Neural progenitor cell (in vitro differentiated cells): Measurements from ENCODE around the gene MYOCOS. TPM values are rescaled to one million over a fixed set of nuclear protein-coding genes. Genes with fewer than 3 reads are reported as not detected.

ENCODE experiments used
- DNase-seq: peaks from one replicate; pipeline ENCODE4 v3.0.0-alpha.2; 2016; ENCODE audit warnings: low spot score
- H2AFZ ChIP-seq: fragments of 200-600 bp; sonication (generic); replicated peaks from 2 replicates; pipeline ENCODE4 v1.6.1; 2016; ENCODE audit warnings: antibody characterized with exemption
- H3F3A ChIP-seq: fragments of 200-600 bp; sonication (generic); 2 replicates; pipeline ENCODE4 v1.6.1; 2016; ENCODE audit warnings: antibody characterized with exemption, low read depth
- H3K27ac ChIP-seq: fragments of 200-600 bp; sonication (generic); 2 replicates; pipeline ENCODE4 v1.5.1; 2016; ENCODE audit warnings: mild to moderate bottlenecking
- H3K27me3 ChIP-seq: fragments of 200-600 bp; sonication (generic); 2 replicates; pipeline ENCODE4 v1.6.1; 2016; ENCODE audit warnings: mild to moderate bottlenecking, moderate library complexity
- H3K36me3 ChIP-seq: fragments of 200-600 bp; sonication (generic); 2 replicates; pipeline ENCODE4 v1.5.1; 2016
- H3K4me1 ChIP-seq: fragments of 200-600 bp; sonication (generic); 2 replicates; pipeline ENCODE4 v1.6.1; 2016; ENCODE audit warnings: mixed run types
- H3K4me2 ChIP-seq: fragments of 200-600 bp; sonication (generic); 2 replicates; pipeline ENCODE4 v1.6.1; 2016
- H3K4me3 ChIP-seq: fragments of 200-600 bp; sonication (generic); 2 replicates; pipeline ENCODE4 v1.5.1; 2016
- H3K79me2 ChIP-seq: fragments of 200-600 bp; sonication (generic); 2 replicates; pipeline ENCODE4 v1.6.1; 2016; ENCODE audit warnings: low read depth
- H3K9ac ChIP-seq: fragments of 200-600 bp; sonication (generic); 2 replicates; pipeline ENCODE4 v1.6.1; 2016
- H3K9me3 ChIP-seq: fragments of 200-600 bp; sonication (generic); 2 replicates; pipeline ENCODE4 v1.5.1; 2016; ENCODE audit warnings: low read depth
- H4K20me1 ChIP-seq: fragments of 200-600 bp; sonication (generic); 2 replicates; pipeline ENCODE4 v1.6.1; 2016; ENCODE audit warnings: low read depth
- H3K27ac Mint-ChIP-seq: 3 replicates; pipeline ENCODE4 v1.8.0; 2021; ENCODE audit warnings: mixed read lengths
- H3K27me3 Mint-ChIP-seq: 2 replicates; pipeline ENCODE4 v1.8.0; 2022; ENCODE audit warnings: low read depth, mild to moderate bottlenecking, inconsistent platforms, moderate library complexity, mixed read lengths; ENCODE audit not compliant: insufficient read depth
- H3K36me3 Mint-ChIP-seq: 3 replicates; pipeline ENCODE4 v1.8.0; 2021; ENCODE audit warnings: mixed read lengths
- H3K4me1 Mint-ChIP-seq: 3 replicates; pipeline ENCODE4 v1.8.0; 2021; ENCODE audit warnings: mixed read lengths
- H3K4me3 Mint-ChIP-seq: 3 replicates; pipeline ENCODE4 v1.8.0; 2021; ENCODE audit warnings: mild to moderate bottlenecking, moderate library complexity, mixed read lengths
- H3K9me3 Mint-ChIP-seq: 3 replicates; pipeline ENCODE4 v1.8.0; 2020; ENCODE audit warnings: mixed read lengths
- EZH2 ChIP-seq: fragments of 200-600 bp; sonication (generic); IDR thresholded peaks from 2 replicates; pipeline ENCODE4 v1.6.1; 2017; ENCODE audit warnings: antibody characterized with exemption, mild to moderate bottlenecking, moderate library complexity
- EZH2phosphoT487 ChIP-seq: fragments of 200-600 bp; sonication (generic); IDR thresholded peaks from 2 replicates; pipeline ENCODE4 v1.6.1; 2017; ENCODE audit warnings: antibody characterized with exemption
- total RNA-seq: library from RNA; depleted of rRNA; stranded (reverse); fragments of >200 nt; gene quantifications from 2 replicates; pipeline ENCODE4 v1.2.3, GENCODE V29; 2015; ENCODE audit warnings: low replicate concordance
- TF ChIP-seq, protein P1 (sequence below): fragments of 200-600 bp; sonication (generic); IDR thresholded peaks from 2 replicates; pipeline ENCODE4 v1.5.1; 2017; ENCODE audit warnings: antibody characterized with exemption, mild to moderate bottlenecking

Gene MYOCOS
- total RNA-seq, 1 donor from 2014 or later, result not detected

DNA sequence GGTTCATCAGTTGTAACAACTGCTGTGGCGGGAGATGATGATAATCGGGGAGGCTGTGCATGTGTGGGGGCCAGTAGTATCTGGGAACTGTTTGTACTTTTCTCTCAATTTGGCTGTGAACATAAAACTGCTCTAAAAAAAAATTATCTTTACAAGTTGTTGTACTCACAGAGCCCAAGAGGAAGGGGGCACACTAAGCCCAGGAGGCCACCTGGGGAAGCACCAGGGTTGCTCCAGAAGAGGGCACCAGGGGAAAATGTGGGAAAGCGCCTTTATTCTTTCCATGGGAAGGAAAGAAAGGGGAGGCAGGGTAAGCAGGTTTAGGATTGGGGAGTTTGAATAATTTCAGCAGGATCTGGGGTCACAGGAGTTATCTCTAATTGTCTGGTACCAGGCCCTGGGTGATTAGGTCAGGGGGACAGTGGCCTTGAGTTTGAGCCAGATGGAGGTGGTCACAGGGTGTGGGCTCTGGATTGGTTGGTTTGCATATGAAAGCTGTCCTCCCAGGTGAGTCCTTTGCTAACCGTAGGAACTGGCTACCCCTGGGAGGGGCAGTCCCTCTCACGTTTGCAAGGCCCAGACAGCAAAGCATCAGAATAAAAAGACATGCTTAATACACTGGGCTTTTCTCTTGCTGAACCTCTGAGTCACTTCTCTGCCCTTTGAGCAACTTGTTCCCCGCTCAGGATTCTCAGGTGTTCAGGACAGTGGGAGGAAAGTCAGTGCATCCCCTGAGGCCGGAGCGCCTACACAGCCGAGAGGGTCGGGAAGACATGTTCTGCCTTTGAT lies 19.2 kb downstream of the MYOCOS start:
- no peaks in the 10 kb centered on the region for H3K9me3 Mint-ChIP-seq
- no peak overlapping the region for H3K4me2 ChIP-seq
- no peak overlapping the region for H3K4me3 Mint-ChIP-seq
- peaks cover 4% of the 10 kb centered on the region for H3K4me1 ChIP-seq
- H3K79me2 ChIP-seq, result no peaks in the 10 kb centered on the region
- peak overlapping the region; percentile 50 for H2AFZ ChIP-seq
- peaks cover 16% of the 10 kb centered on the region for H3K4me1 Mint-ChIP-seq
- TF ChIP-seq EZH2, result no peak
- no peak for TF ChIP-seq EZH2phosphoT487
- TF ChIP-seq, protein P1, sequence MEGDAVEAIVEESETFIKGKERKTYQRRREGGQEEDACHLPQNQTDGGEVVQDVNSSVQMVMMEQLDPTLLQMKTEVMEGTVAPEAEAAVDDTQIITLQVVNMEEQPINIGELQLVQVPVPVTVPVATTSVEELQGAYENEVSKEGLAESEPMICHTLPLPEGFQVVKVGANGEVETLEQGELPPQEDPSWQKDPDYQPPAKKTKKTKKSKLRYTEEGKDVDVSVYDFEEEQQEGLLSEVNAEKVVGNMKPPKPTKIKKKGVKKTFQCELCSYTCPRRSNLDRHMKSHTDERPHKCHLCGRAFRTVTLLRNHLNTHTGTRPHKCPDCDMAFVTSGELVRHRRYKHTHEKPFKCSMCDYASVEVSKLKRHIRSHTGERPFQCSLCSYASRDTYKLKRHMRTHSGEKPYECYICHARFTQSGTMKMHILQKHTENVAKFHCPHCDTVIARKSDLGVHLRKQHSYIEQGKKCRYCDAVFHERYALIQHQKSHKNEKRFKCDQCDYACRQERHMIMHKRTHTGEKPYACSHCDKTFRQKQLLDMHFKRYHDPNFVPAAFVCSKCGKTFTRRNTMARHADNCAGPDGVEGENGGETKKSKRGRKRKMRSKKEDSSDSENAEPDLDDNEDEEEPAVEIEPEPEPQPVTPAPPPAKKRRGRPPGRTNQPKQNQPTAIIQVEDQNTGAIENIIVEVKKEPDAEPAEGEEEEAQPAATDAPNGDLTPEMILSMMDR, result peak; percentile 19
- no peaks in the 10 kb centered on the region for H3K36me3 ChIP-seq
- H3K4me3 ChIP-seq, result no peak overlapping the region
- H3K9ac ChIP-seq, result no peak overlapping the region
- no peaks in the 10 kb centered on the region for H3K9me3 ChIP-seq
- no peak overlapping the region for H3K27ac ChIP-seq
- peak; percentile 26 for DNase-seq
- H3K36me3 Mint-ChIP-seq, result no peaks in the 10 kb centered on the region
- peak overlapping the region; percentile 88 for H3K27ac Mint-ChIP-seq
- H3K27me3 Mint-ChIP-seq, result no peaks in the 10 kb centered on the region
- no peaks in the 10 kb centered on the region for H3F3A ChIP-seq
- H3K27me3 ChIP-seq, result no peaks in the 10 kb centered on the region
- no peaks in the 10 kb centered on the region for H4K20me1 ChIP-seq

DNA sequence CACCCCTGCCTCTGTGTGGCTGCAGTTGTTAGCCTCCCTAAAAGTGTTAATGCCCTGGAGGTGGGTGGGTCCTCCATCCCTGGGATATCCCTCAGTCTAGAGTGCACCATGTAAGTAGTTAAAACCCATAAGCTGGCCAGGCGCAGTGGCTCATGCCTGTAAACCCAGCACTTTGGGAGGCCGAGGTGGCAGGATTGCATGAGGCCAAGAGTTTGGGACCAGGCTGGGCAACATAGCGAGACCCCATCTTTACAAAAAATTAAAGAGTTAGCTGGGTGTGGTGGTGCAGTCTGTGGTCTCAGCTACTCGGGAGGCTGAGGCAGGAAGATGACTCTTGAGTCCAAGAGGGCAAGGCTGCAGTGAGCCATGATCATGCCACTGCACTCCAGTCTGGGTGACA lies 20.2 kb downstream of the MYOCOS start:
- H3K27ac ChIP-seq, result no peak overlapping the region
- H3K4me3 ChIP-seq, result no peak overlapping the region

DNA sequence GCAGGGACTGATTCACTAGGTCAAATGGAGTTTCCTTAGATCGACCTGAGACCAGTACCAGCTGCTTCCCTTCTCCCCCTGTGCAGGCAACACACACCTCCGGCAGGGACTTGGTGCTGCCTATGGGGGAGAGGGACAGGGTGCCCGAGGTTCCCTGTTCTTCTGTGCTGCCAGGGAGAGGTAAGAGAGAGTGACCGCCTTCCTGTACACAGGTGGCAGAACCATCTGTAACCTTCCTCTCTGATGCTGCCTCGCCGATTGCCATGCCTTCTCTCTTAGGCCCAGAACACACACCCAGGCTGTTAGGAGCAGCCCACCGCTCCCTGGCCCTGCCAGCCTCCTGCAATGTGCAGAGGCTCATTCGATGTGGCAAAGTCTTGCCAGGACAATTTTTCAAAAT lies 21.1 kb downstream of the MYOCOS start:
- Mint-ChIP-seq H3K36me3 (no peaks in the 10 kb centered on the region), H3K27ac (no peak overlapping the region), H3K4me3 (no peak overlapping the region), H3K27me3 (no peaks in the 10 kb centered on the region), H3K9me3 (no peaks in the 10 kb centered on the region), H3K4me1 (peaks cover 10% of the 10 kb centered on the region)
- Histone ChIP-seq H3K27me3 (no peaks in the 10 kb centered on the region), H3K27ac (no peak overlapping the region), H2AFZ (no peak overlapping the region), H3K9ac (no peak overlapping the region), H3K4me3 (no peak overlapping the region), H3F3A (no peaks in the 10 kb centered on the region), H3K36me3 (no peaks in the 10 kb centered on the region), H4K20me1 (no peaks in the 10 kb centered on the region), H3K79me2 (no peaks in the 10 kb centered on the region), H3K4me2 (no peak overlapping the region), H3K9me3 (no peaks in the 10 kb centered on the region), H3K4me1 (peaks cover 4% of the 10 kb centered on the region)
- TF ChIP-seq, protein P1, result no peak
- TF ChIP-seq EZH2, result no peak
- no peak for DNase-seq

More for the DNA sequence above, 20.2 kb downstream of the MYOCOS start:
- H3K27me3 Mint-ChIP-seq, result no peaks in the 10 kb centered on the region
- TF ChIP-seq, protein P1, result no peak
- TF ChIP-seq EZH2 (no peak), EZH2phosphoT487 (no peak)
- no peaks in the 10 kb centered on the region for H3K36me3 ChIP-seq
- no peaks in the 10 kb centered on the region for H3K9me3 Mint-ChIP-seq
- no peaks in the 10 kb centered on the region for H4K20me1 ChIP-seq
- H3K9me3 ChIP-seq, result no peaks in the 10 kb centered on the region
- H3K36me3 Mint-ChIP-seq, result no peaks in the 10 kb centered on the region
- H3K4me1 ChIP-seq, result peaks cover 4% of the 10 kb centered on the region
- peaks cover 10% of the 10 kb centered on the region for H3K4me1 Mint-ChIP-seq
- H3K27ac Mint-ChIP-seq, result no peak overlapping the region
- peak overlapping the region; percentile 50 for H2AFZ ChIP-seq
- H3F3A ChIP-seq, result no peaks in the 10 kb centered on the region
- DNase-seq, result no peak
- H3K4me3 Mint-ChIP-seq, result no peak overlapping the region
- H3K9ac ChIP-seq, result no peak overlapping the region
- H3K79me2 ChIP-seq, result no peaks in the 10 kb centered on the region
- no peaks in the 10 kb centered on the region for H3K27me3 ChIP-seq
- no peak overlapping the region for H3K4me2 ChIP-seq
